COLO668 (cell line): ENCODE measurements around the gene BTRC.

ENCODE experiments used
- DNase-seq: peaks from one replicate; lab custom pipeline; 2025; ENCODE audit not compliant: unreplicated experiment; lab: John Stamatoyannopoulos, UW

The BTRC gene

DNA sequence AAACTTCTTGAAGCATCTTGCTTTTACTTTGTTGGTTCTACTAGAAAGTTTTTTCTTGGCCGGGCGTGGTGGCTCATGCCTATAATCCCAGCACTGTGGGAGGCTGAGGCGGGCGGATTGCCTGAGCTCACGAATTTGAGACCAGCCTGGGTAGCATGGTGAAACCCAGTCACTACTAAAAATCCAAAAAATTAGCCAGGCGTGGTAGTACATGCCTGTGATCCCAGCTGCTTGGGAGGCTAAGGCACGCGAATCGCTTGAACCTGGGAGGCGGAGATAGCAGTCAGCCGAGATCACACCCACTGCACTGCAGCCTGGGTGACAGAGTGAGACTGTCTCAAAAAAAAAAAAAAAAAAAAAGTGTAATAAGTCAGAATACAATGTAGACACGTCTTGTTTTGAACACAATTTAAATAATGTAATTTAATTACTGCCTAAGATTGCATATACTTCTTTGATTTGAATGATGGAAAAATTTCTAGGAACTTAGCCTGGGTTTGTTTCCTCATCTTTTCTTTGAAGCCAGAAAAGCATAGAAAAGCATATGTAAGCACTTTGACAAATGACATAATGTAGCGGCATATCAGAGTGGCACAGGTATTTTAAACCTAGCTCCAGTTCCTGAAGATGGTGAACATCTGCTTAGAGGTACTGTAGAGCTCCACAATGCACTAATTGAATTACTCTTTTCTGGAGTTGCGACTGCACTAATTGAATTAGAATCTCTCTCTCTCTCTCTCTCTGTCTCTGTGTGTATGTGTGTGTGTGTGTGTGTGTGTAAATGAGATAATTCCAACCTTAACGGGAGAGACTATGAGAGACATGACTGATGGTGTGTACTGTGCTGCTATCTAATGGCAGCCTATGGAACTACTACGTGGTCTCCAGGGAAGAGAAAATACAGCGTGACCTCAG is 87.8 kb downstream of the BTRC start:
- DNase-seq: no peak

GRCh38 chr10:101442456-101442800 is 88.5 kb downstream of the BTRC start:
- DNase-seq: no peak

- no peak for DNase-seq
Measured at GRCh38 chr10:101444058-101444898, 90.3 kb downstream of the BTRC start.

DNA sequence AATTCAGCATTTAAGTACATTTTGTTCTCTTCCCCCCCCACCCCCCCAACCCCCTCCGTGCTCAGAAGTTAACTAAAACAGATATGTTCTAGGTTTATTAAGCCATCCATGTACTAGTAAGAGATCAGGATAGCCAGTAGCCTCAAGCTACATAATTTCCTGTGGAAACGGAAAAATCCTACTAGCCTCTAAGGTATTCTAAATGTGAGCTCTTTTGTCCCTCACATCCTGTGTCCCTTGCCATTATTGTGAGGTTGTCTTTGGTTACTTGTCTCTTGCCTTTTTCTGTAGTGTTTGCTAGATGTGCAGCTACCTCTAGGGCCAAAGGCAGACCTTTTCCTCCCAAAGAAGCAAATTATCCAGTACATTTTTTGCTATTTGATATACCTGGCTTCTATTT is 92.1 kb downstream of the BTRC start:
- no peak for DNase-seq

GRCh38 chr10:101446947-101447346 is 93.0 kb downstream of the BTRC start:
- DNase-seq: no peak

DNA sequence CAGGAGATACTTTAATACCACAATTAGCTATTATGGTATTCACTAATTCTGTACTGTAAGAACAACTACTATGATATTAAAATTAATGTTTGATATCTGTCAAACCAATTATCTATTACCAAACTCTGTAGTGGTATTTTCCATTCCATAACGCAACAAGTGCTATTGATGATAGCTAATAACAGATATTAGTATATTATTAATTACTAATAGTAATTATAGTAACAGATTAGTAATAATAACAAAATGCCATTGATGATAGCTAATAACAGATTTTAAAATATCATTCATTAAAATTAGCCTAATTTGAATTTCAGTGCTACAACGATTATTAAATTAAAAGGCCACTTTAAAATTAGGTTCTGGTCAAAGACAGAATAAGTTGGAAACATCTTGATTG is 93.5 kb downstream of the BTRC start:
- DNase-seq: no peak

DNA sequence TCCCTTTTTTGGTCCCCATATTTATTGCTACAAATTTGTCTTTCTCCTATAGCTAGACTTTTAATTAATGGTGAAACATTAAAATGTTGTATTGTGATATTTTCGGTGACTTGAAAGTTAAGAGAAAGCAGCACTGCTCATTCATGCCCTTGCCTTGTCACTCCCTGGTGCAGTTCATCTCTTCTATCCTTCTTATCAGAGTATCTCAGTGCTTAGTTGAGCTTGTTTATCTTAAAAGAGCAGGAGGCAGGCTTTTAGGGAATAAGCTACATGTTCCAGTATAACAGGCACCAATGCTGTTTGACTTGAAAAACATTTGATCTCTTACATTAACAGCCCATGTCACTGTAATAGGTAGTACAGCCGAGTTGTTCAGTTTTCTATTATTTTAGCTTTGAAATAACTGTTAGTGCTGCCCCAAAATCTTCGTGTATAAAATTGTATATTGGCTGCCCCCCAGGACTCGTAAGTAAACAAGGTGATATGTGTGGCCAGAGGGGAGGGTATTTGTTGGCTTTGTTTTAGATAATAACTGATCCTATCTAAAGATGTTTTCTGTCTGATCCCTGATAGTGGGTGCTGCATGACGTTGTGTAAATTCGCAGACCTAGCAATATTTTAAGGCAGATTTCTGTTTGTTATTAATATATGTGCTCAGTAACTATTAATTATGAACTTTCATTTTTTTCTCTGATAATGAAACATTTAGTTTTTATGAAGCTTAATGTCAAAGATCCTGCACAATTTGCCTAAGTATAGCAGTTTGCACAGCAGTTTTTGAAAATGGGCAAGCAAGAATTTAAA is 96.5 kb downstream of the BTRC start:
- DNase-seq: no peak

GRCh38 chr10:101451261-101451660 is 97.3 kb downstream of the BTRC start:
- DNase-seq: no peak

DNA sequence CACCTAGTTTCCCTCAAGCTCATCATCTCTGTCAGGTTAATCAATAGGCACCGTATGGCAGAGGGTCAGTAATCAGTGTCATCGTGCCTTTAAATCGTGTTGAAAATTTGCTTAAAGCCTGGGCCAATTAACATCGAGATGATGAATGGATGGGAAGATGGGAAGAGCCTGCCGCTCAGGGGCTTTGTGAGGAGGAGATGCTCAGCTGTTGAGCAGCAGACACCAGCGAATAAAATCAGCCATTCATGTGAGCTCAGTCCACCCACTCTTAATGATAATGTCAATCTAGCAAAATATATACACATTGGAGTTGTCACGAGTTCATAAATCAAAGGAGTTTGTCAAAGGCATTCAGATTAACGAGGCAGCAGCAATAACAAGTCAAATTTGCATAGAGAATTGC is 97.7 kb downstream of the BTRC start:
- DNase-seq: no peak

- DNase-seq: no peak
Measured at GRCh38 chr10:101452176-101452575, 98.2 kb downstream of the BTRC start.

DNA sequence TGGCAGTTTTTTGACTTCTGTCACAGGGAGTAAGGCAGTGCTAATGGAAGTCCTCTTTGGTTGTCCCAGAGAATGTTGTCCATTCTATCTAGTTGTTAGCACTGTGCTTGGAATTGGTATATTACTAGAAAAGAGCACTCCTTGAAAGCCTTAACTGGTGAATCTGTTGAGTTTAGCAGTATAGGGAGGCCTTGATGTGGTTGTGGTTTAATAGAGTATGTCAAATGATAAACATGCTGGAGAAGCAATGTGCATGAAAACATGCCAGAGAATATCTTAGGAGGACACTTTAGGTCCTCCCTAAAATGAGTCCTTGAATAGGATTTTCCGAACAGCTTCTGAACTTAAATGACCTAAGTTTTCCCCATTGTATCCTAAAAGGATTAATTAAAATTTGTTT is 98.6 kb downstream of the BTRC start:
- no peak for DNase-seq

- no peak for DNase-seq
Measured at GRCh38 chr10:101453318-101453717, 99.4 kb downstream of the BTRC start.

- no peak for DNase-seq
Measured at GRCh38 chr10:101453791-101454718, 100.1 kb downstream of the BTRC start.

DNA sequence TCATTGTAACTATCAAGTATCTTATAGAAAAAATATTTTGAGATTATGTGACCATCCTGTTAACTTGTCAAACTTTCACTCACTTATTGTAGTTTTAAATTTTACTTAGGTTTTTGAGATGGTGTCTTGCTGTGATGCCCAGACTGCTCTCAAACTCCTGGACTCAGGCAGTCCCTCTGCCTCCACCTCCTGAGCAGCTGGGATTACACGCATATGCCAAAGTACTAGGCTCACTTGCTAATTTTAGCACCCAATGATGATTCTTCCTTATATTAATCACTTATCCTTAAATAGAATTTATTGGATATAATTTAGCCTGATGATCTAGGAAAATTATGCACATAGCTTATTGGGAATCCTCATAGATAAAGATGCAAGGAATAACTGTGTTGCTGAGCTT is 104.9 kb downstream of the BTRC start:
- no peak for DNase-seq

DNA sequence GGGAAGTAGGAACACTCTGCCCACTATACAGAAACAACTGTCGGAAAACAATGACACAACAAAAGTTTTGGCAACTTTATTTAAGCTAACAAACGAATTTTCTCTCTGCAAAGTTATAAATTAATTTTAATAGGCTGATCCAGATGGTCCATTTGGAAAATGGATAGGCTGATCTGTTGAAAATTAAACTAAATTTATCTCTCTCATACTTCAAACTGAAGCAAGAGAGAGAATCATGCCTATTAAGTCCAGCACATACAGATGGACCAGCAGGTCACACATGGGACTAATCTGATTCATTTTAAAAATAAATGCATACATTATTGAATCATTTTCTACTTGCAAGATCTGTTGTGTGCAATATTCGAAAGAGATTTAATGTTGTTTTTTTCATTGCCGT is 110.1 kb downstream of the BTRC start:
- DNase-seq: no peak

GRCh38 chr10:101464599-101464998 is 110.6 kb downstream of the BTRC start:
- no peak for DNase-seq

DNA sequence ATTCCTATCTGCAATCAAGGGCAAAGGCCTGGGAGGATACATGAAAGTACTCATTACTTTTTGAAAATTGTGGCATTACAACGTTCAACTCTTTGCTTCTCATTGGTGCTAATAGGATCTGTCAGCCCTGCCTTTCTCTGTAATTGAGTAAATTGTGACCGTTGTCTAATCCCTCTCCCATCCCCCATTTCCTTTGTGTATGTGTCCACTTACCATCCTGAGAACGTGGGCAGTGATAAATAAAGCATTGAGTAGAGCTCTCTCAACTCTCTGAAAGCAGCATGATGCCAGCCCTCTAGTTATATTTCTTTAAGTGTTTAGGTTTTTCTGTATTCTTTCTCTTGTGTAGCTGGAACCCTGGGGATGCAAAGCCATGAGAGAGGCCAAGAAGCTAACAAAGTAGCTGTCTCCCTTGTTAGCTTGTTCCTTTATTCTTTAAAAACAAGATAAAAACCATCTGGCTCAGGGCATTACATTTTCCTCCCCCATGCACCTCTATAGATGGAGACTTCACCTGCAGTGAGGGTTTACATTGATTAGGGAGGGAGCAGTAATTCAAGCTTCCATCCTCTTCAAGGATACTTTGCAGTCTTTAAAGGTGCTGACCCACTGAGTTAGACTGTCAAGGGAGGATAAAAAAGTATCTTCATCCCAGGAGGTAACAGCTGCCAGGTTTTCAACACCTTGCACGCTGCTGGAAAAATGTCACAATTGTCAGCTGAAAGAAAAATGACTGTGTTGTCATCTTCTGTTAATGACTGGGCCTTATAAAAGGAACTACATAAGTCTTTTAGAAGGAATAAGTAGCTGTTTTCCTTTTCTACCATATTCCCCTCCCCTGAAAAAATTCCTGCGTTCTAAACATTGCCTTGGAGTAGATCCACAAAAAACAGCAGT is 112.3 kb downstream of the BTRC start:
- DNase-seq: no peak

GRCh38 chr10:101467286-101467770 is 113.4 kb downstream of the BTRC start:
- DNase-seq: peak; percentile 5

DNA sequence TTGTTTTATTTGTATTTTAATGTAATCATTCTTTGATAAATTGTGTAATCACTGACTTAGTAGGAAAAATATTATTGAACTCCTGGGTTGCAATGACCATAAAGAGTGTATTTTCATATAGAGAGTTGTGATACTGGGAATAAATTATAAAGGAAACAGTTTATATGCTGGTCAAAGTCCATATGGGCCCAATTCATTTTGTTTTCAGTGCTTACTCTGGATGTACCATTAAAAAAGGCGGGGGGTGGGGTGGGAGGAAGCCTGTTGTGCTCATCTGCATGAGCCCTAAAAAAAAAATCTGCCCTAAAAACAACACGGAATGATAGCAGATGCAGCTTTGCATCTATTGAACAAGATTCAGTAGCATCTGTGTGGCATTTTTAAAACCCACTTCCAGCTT is 114.2 kb downstream of the BTRC start:
- no peak for DNase-seq
